C4-2B (cell line): ENCODE data around the gene KAT8.

Experiments
- H3K27ac ChIP-seq: fragments of 450-650 bp; 2 replicates; pipeline ENCODE4 v1.5.1; 2017
- ZFX ChIP-seq: fragments of 450-650 bp; IDR thresholded peaks from 2 replicates; pipeline ENCODE4 v1.6.1; 2017
- TF ChIP-seq, protein P1 (sequence below): fragments of 450-650 bp; conservative IDR thresholded peaks from 2 replicates; pipeline ENCODE4 v1.5.1; 2017; ENCODE audit warnings: mild to moderate bottlenecking

Gene KAT8

DNA sequence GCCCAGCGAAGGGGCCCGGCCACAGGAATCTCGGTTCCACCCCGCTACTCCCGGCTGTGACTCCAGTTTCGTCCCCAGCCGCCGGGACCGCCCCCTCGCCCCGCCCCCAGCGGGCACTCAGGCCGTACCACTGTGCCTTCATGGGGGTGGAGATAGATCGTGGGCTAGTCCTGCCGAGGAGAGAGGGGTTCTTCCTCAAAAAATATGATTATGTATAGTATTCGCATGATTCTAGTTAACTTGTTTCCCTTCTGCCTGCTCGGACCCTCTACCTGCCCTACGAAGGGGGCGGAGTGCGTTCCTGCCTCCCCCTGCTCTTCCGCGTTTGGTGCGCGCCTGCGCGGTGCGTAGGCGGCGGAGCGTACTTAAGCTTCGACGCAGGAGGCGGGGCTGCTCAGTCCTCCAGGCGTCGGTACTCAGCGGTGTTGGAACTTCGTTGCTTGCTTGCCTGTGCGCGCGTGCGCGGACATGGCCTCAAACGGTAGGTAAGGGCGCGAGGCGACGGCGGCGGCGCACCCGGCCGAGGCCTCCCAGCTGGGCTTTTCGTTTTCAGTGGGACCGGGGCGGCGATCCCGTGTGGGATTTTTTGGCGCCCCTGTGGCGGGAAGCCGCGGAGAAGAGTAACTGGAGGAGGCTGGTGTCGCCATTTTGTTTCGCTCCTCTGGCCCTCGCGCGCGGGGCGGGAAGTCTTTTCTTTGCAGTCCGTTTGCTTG, 62.4 kb downstream of the KAT8 start, which contains the start of gene FUS:
Gene FUS (plus strand): TSS at position 393 of the 713 bp plus-strand sequence. CDS start 76 bp downstream, at position 469.
- H3K27ac ChIP-seq, result peak within 1 kb of the TSS; percentile 93
- TF ChIP-seq, protein P1, sequence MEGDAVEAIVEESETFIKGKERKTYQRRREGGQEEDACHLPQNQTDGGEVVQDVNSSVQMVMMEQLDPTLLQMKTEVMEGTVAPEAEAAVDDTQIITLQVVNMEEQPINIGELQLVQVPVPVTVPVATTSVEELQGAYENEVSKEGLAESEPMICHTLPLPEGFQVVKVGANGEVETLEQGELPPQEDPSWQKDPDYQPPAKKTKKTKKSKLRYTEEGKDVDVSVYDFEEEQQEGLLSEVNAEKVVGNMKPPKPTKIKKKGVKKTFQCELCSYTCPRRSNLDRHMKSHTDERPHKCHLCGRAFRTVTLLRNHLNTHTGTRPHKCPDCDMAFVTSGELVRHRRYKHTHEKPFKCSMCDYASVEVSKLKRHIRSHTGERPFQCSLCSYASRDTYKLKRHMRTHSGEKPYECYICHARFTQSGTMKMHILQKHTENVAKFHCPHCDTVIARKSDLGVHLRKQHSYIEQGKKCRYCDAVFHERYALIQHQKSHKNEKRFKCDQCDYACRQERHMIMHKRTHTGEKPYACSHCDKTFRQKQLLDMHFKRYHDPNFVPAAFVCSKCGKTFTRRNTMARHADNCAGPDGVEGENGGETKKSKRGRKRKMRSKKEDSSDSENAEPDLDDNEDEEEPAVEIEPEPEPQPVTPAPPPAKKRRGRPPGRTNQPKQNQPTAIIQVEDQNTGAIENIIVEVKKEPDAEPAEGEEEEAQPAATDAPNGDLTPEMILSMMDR, result no peak
- no peak for TF ChIP-seq ZFX
